22Rv1 (cell line): ENCODE results near the gene SCN5A.

ENCODE experiments used
- CTCF ChIP-seq: fragments of 450-650 bp; IDR thresholded peaks from 2 replicates; pipeline ENCODE4 v1.5.1; 2017; ENCODE audit warnings: mild to moderate bottlenecking
- ZFX ChIP-seq: fragments of 450-650 bp; IDR thresholded peaks from 2 replicates; pipeline ENCODE4 v1.6.1; 2017; ENCODE audit warnings: antibody characterized with exemption, borderline replicate concordance

- TF ChIP-seq ZFX (no peak), CTCF (no peak)
These were observed 60.2 kb downstream of the SCN5A start for GRCh38 chr3:38588995-38589937.
